HG02571 (cell line): ENCODE data around the gene REL.
"Not testable (repeated sequence)": the region's sequence is repeated elsewhere in the genome, so short reads cannot be mapped to it uniquely, and the experiment has no call there.

Experiments used
- ATAC-seq: cut with Tn5 transposase; IDR thresholded peaks from one replicate; pipeline ENCODE4 v1.9.1; 2021; ENCODE audit warnings: mild to moderate bottlenecking, moderate library complexity; ENCODE audit not compliant: unreplicated experiment

Gene REL

DNA sequence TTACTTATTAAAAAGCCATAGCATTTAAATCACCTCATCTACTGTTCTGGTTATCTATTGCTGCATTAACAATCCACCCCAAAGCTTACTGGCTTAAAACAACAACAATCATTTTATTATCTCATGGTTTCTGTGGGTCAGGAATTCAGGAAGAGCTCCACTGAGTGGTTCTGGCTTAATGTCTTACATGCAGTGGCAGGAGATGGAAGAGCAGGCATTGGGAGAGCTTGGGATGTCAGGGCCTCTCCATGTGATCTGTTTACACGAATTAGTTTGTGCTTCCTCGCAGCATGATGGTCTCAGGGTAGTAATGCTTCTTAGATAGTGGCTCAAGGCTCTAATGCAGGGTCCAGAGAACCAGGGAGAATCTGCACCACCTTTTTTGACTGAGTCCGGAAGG, 14.4 kb upstream of the REL start:
- no peak for ATAC-seq

DNA sequence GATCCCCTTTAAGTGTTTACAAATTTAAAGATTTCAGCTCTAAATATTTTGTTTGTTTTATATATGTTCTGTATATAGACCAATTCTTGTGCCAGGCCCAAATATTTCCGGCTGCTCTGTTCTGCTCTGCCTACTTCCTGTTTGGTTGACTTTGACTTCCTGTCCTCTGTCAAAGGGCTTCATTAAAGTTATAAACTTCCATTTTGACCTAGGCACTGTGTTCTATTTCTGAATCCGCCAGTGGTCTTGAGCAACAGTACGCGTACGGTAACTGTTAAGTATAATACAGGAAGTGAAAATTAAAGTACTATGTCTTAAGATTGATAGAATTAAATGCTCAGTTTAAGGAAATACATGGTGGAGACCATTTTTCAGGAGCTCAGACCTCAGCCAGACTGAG, 13.5 kb upstream of the REL start:
- no peak for ATAC-seq

DNA sequence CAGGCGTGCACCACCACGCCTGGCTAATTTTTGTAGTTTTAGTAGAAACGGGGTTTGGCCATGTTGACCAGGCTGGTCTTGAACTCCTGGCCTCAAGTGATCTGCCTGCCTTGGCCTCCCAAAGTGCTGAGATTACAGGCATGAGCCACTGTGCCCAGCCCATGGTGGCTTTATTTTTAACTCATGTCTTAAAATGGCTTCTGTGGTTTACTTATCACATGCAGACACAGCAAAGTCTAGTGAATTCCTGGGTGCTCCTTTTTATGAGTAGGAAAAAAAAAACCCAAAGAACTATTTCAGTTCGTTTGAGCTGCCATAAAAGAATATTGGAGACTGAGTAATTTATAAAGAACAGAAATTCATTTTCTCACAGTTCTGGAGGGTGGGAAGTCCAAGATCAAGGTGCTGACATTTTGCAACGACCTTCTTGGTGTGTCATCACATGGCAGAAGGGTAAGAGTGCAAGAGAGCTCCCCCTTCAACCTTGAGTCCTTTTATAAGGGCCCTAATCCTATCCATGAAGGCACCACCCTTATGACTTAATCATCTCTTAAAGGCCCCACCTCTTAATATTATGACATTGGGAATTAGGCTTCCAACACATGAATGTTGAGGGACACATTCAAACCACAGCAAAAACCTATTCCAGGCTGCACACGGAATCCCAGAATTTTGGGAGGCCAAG, 12.6 kb upstream of the REL start:
- no peak for ATAC-seq

DNA sequence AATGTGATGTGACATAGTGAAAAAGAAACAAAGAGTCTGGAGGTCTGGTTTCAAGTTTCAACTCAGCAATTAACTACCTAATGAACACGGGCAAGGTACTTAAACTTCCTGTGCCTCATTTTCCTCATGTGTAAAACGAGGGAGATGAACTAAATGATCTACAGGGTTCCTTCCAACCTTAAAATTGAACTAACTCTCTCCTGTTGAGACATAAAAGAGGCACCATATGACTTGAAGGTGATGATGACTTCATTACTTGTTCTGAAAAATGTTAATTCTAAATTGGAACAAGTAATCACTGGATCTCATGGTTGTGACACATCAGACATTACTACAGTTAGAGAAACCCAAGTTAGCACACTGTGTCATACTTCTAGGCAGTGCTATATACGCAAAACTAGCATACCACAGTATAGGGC, 8.9 kb upstream of the REL start:
- ATAC-seq: no peak

DNA sequence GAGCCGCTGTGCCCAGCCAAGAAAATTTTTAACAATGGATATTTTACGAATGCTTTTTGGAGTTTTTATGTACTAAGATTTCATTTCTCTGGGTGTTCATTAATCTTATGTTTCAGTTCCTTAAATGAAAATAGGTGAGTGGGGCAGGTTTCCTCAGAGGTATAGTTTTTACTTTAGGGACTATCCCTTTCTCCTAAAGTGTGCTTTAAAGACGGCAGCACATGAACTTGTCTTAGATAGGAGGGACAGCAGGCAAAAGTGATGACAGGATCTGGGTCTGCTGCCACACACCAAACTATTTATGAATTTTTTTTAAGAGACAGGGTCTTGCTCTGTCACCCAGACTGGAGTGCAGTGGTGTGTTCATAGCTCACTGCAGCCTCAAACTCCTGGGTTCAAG, 8.0 kb upstream of the REL start:
- ATAC-seq: peak; percentile 69

DNA sequence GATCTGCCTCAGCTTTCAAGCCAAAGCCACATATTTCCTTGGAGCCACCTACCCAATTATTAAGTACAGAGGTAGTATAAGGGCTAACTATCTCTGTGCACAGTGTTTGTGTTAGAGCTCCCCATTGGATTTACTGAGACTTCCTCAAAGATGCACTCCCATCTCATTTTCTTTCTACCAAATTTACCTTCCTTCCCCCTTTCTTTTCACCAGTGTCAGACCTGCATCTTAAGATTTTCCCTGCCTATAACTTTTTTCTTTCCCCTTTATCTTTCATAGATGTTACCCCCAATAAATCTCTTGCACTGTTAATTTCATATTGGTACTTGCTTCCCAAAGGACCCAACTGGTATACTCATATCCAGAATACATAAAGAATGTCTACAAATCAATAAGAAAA, 5.9 kb upstream of the REL start:
- no peak for ATAC-seq

DNA sequence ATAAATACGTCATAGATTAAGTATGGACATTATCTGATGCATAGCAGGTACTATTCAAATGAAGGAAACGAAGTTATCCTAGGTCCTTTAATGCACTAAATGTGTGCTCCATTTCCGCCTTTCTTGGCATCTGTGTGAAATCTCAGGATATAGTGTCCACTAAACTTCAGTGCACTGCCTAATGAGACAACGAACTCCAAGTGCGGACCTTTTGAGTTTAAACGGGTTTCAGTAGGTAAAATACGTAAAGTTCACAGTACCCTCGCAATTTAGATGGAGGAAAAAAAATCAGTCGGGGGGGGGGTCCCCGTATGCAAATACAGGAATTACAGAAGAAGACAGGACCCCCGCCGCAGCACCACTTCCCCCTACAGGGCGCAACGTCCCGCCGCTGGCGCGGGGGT, 729 bp upstream of the REL start:
- peak; percentile 2 for ATAC-seq

DNA sequence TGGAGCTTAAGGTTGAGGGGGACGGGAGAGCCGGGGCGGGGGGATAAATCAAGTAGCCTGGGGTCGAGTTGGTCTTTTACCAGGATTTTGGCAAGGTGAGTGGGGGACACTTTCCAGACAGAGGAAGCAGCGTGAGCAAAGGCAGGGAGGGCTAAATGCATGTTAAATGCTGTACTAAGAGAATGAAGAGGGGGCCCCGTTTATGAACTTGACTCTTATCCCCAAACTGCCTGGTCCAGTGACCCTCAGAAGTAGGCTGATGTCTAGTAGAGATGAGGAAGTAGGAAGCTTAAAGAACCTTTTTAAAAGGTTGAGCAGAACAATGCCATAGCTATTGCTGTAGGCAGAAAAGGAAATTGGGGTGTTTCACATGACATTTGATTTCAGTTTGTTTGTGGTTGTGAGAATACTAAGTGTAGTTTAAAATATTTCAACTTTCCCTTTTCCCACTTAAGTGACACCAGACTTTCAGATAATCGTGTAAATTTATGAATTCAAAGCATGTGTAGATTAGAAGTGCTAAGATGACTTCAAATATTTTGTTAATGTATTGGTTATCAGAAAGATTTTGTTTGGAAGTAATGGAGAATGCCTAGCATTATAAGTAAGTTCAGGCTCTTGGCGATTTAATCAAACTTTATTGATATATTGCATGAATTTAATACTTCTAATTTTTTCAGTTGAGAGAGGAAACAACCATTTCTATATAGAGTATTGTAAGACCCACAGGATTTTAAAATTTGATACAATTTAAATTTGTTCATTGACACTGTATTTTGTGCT, 1.8 kb downstream of the REL start:
- no peak for ATAC-seq

DNA sequence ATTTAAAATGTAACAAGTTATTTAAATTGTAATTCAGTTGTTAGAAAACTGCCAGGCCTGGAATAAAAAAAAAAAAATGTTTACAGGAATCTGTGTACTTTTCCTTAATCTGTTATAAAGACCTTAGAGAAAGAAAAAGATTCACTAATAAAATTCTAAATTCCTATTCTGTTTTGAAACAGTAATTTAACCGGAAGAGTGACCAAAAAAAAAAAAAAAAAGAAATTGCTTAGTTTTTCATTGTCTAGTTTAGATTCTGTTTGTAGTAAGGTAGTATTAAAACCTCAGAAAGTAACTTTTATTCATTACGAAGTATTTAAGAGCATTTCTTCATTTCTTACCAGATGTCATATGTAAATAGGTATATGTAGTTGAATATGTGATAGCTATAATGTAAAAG, 2.5 kb downstream of the REL start:
- ATAC-seq: no peak

DNA sequence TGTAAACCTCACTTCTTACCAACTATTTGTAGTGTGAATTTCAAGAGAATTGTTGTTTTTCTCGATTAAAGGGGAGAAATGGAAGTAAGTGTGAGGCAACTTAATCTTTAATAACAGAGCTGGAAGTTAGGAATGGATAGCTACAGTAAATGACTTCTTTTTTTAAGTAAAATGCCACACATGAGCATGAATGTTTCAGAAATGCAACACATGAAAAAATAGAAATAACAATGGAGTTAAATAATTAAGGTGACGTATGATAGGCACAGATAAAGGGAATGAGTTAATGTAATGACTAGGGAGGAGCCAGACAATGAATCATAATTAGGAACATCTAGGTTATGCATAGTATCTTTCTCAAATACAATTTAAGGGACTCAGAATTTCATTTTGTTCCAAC, 3.4 kb downstream of the REL start:
- no peak for ATAC-seq

DNA sequence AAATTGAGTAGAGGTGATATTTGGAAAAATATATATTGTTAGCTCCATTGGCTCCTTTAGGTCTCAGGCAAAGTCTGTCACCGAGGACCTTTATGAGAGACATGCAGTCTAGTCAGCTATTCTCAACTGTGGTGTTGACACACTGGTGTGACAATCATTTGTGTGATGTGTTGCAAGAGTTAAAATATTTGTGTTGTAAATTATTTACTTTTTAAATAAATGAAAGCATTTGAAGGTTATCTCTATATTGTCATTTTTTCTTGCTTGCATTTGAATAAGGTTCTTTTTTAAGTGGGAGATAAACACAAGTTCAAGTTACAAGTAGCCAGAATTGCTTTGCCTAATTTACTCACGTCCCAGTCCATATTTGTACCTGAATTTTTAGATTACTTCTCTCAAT, 4.3 kb downstream of the REL start:
- ATAC-seq: no peak

DNA sequence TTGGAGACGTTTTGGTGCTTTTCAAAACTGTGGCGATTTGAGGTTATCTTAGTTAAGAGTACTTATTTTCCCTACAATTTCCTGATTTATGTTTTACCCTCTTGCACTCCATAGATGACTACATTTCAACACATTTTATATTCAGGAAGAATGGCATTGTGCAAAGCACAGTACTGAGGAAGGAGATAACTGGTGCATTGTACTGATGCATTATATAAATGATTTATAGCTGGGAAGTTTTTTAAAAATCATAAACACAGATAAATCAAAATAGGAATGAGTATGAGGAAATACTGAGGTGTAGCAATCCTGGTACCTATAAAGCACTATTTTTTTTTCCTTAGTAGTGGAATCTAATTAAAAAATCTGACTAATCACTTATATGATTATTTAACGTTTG, 5.6 kb downstream of the REL start:
- no peak for ATAC-seq

DNA sequence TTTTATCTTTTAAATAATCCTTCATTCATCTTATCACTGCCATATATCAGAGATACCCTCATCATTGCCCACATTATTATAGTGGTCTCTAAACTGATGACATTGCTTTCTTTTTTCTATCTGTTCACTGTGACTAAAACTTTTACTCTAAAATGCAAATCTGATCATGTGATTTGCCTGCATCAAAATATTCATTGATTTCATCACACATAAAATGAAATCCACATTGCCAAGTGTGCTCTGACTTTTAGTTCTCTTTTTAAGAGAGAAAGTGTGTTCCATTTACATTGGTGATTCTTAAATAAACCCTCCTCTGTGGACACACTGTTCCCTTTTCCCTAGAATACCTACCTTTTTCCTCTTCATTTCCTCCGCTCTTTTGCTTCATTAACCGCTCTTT, 7.5 kb downstream of the REL start:
- no peak for ATAC-seq

DNA sequence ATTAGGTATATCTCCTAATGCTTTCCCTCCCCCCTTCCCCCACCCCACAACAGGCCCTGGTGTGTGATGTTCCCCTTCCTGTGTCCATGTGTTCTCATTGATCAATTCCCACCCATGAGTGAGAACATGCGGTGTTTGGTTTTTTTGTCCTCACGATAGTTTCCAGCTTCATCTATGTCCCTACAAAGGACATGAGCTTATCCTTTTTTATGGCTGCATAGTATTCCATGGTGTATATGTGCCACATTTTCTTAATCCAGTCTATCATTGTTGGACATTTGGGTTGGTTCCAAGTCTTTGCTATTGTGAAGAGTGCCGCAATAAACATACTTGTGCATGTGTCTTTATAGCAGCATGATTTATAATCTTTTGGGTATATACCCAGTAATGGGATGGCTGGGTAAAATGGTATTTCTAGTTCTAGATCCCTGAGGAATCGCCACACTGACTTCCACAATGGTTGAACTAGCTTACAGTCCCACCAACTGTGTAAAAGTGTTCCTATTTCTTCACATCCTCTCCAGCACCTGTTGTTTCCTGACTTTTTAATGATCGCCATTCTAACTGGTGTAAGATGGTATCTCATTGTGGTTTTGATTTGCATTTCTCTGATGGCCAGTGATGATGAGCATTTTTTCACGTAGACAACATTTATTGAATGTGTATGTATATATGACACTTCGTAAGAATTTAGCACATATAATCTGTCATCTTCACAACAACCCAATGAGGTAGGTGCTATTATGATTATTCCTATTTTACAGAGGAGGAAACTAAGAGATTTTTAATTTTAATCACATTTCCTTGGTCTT, 8.4 kb downstream of the REL start:
- not testable (repeated sequence) for ATAC-seq

DNA sequence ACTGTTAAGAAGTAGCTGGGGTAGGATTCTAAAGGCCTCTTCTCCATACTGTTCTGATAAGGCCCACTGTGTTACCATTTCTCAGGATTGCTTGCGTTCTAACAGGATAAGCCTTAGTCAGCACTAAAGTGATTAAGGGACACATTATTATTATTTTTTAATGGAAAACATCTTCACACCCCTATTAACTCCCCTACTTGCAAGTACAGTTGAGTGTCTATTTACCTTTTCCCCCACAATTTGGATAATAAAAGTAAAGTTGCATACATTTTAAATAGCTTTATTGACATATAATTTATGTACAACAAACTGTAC, 9.0 kb downstream of the REL start:
- ATAC-seq: no peak

DNA sequence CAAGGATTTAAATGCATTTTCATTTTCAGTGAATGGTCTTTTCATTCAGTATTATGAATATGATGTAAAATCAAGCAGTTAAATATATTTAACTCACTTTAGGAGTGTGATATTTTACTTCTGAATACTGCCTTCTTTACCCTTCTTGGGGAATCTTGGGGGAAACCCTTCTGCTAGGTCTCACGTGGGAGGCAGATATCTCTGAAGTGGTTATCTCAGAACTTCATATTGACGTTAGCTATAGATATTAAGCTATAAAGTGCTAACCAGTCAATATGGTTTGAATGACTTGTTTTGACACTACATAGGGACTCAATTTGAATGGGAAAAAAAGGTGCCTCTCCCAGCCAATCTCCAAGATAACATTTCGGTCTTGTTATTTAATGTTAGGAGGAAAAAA, 9.8 kb downstream of the REL start:
- no peak for ATAC-seq

DNA sequence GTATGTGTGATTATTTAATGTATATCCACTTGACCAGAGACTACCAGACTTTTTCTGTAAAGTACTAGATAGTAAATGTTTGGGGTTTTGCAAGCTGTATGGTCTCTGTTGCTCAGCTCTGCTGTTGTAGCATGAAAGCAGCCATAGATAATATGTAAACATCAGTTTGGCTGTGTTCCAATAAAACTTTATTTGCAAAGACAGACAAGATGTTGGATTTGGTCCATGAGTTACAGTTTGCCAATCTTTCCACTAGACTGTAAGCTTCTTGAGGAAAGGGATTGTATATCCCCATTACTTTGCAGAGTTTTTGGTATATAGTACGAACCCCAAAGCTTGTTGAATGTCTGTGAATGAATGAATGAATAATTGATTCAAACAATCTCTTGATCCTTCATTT, 17.2 kb downstream of the REL start:
- no peak for ATAC-seq

DNA sequence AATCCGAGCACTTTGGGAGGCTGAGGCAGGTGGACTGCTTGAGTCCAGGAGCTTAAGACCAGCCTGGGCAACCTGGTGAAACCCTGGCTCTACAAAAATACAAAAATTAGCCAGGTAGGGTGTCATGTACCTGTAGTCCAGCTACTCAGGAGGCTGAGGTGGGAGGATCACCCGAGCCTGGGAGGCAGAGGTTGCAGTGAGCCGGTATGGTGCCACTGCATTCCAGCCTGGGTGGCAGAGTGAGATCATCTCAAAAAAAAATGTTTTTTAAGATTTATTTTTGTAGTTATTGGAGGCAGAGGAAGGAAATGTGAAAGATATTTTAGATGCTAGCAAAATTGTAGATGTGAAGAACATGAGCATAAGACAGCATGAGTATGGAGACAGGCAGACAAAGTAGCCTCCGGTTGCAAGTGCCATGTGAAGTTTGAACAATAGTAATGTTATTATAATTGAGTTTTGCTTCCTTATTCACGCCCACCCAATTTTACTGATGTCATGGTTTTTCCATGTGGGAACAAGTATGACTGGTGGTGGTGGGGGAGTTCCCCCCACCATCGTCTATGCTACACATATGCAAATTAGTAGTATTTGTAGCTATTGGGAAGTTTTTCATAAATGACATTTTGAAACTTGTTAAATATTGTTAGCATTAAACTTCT, 18.0 kb downstream of the REL start:
- peak; percentile 56 for ATAC-seq

DNA sequence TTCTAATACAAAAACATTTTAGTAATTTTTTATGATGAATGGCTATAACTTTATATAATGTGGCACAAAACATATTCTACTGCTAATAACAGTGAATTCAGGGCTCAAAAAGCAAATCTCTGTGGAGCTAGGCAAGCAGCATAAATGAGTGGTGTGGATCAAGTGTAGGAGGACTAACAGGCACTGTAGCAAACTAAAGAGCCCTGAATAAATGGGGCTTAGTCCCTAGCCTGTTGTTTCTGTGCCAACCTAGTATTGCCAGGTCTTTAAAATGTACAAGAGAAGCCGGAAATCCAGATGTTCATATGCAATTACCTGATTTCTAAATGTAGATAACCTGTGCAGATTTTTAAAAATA, 18.5 kb downstream of the REL start:
- peak; percentile 20 for ATAC-seq

DNA sequence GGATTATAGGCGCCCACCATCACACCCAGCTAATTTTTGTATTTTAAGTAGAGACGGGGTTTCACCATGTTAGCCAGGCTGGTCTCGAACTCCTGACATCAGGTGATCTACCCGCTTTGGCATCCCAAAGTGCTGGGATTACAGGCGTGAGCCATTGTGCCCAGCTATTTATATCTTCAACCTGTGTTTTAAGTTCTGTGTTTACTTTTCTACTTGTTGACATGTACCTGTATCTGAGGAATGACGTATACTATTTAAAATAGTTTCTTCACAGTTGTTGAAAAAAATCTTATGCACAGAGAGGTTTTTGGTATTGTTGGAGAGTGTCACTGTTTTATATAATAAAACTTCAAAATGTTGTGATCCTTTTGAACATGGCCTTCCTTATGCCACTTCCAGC, 19.9 kb downstream of the REL start:
- ATAC-seq: not testable (repeated sequence)

DNA sequence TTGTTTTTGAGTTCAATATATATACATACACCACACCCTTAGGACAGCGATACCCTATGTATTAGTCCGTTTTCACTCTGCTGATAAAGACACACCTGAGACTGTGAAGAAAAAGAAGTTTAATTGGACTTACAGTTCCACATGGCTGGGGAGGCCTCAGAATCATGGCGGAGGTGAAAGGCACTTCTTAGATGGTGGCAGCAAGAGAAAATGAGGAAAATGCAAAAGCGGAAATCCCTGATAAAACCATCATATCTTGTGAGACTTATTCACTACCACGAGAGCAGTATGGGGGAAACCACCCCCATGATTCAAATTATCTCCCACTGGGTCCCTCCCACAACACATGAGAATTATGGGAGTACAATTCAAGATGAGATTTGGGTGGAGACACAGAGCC, 24.5 kb downstream of the REL start:
- ATAC-seq: not testable (repeated sequence)

DNA sequence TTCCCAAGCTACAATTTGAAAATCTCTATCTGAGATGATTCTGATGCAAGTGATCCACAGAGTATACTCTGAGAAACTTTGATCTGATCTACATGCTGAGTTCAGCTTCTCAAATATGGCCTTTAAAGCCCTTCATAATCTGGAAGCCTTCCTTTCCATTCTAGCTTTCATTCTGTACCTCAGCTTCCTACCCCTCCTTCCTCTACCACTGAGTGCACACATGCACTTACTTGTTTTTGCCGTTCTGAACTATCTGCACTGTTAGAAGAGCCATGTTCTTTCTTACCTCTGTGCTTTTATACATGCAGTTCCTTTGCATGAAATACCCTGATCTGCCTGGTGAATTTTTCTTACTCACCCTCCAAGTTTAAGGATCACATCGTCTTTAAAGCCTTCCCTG, 25.0 kb downstream of the REL start:
- no peak for ATAC-seq
